ENCODE measurements around the gene IGSF3.

Gene IGSF3

DNA sequence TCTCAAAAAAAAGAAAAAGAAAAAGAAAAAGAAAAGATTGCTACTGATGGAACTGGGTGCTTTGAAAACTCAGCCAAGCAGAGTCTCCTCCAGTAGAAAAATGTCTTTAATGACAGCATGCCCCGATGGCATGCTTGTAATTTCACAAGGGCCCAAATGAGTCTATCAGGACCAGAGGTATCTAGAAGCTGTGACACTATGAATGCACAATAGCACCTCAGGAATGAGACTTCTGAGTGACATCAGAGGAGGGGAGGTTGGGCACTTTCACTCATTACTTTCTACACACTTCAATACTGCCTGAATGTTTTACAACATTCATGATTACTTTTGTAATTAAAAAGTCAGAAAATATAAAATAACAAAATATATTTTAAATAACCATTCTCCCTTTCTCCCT, 81.6 kb downstream of the IGSF3 start (continued):
- TF ChIP-seq, protein P1, sequence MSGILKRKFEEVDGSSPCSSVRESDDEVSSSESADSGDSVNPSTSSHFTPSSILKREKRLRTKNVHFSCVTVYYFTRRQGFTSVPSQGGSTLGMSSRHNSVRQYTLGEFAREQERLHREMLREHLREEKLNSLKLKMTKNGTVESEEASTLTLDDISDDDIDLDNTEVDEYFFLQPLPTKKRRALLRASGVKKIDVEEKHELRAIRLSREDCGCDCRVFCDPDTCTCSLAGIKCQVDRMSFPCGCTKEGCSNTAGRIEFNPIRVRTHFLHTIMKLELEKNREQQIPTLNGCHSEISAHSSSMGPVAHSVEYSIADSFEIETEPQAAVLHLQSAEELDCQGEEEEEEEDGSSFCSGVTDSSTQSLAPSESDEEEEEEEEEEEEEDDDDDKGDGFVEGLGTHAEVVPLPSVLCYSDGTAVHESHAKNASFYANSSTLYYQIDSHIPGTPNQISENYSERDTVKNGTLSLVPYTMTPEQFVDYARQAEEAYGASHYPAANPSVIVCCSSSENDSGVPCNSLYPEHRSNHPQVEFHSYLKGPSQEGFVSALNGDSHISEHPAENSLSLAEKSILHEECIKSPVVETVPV (CRISPR knock-in tag; IDR thresholded peaks at IDR 0.05), result no peak

- no peak for ATAC-seq
- TF ChIP-seq, protein P2, sequence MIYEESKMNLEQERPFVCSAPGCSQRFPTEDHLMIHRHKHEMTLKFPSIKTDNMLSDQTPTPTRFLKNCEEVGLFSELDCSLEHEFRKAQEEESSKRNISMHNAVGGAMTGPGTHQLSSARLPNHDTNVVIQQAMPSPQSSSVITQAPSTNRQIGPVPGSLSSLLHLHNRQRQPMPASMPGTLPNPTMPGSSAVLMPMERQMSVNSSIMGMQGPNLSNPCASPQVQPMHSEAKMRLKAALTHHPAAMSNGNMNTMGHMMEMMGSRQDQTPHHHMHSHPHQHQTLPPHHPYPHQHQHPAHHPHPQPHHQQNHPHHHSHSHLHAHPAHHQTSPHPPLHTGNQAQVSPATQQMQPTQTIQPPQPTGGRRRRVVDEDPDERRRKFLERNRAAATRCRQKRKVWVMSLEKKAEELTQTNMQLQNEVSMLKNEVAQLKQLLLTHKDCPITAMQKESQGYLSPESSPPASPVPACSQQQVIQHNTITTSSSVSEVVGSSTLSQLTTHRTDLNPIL (CRISPR knock-in tag; IDR thresholded peaks at IDR 0.05; ENCODE audit: low read depth), result no peak
These were observed 86.1 kb downstream of the IGSF3 start for GRCh38 chr1:116581323-116581885.

GRCh38 chr1:116580446-116581322, 86.8 kb downstream of the IGSF3 start:
- ATAC-seq, result no peak
- no peak for TF ChIP-seq ISL1 (CRISPR knock-in tag; IDR thresholded peaks at IDR 0.05)
- no peak for TF ChIP-seq ZFP3 (CRISPR knock-in tag; IDR thresholded peaks at IDR 0.05)
- no peak for TF ChIP-seq ZNF8 (CRISPR knock-in tag; IDR thresholded peaks at IDR 0.05)
- no peak for TF ChIP-seq SNAI2 (CRISPR knock-in tag; IDR thresholded peaks at IDR 0.05)
- TF ChIP-seq ARNTL (CRISPR knock-in tag; IDR thresholded peaks at IDR 0.05; ENCODE audit: borderline replicate concordance, low read depth), result no peak
- TF ChIP-seq OSR1 (CRISPR knock-in tag; IDR thresholded peaks at IDR 0.05), result no peak
- TF ChIP-seq, protein P1 (CRISPR knock-in tag; IDR thresholded peaks at IDR 0.05), result no peak
- TF ChIP-seq ZC3H10 (CRISPR knock-in tag; IDR thresholded peaks at IDR 0.05), result no peak
- no peak for TF ChIP-seq ZFP30 (CRISPR knock-in tag; IDR thresholded peaks at IDR 0.05)
- TF ChIP-seq BACH2 (CRISPR knock-in tag; IDR thresholded peaks at IDR 0.05; ENCODE audit: borderline replicate concordance), result no peak
- TF ChIP-seq TCF4 (CRISPR knock-in tag; IDR thresholded peaks at IDR 0.05; ENCODE audit: borderline replicate concordance), result no peak

DNA sequence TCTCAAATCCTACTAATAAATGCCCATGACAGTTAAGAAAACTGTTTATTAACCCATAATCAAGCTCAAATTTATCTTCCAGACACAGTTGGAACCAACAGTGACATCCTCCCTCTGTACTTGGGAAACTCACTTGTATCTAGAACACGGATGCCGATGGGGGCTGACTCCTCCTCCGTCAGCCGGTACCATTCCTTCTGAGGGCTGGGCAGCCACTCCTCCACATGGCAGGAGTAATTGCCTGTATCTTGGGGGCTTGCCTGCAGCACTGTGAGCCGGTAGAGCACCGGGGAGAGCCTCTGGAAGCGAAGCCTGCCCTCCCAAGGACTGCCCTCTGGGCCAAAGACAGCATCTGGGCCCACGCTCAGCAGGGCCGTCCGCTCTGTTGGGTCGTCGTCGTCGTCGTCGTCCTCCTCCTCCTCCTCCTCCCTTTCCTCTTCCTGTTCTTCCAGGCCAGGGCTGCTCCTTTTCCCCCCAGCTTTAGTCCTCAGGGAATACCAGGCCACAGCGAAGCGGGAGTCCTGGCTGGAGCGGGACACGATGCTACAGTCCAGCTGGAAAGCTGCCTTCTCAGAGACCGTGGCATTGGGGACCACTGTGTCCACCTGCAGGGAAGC, 88.2 kb downstream of the IGSF3 start:
- ATAC-seq, result no peak
- no peak for TF ChIP-seq ZFP3 (CRISPR knock-in tag; IDR thresholded peaks at IDR 0.05)
- TF ChIP-seq GLIS3 (CRISPR knock-in tag; IDR thresholded peaks at IDR 0.05), result no peak
- no peak for TF ChIP-seq SNAI2 (CRISPR knock-in tag; IDR thresholded peaks at IDR 0.05)
- no peak for TF ChIP-seq RARB (CRISPR knock-in tag; IDR thresholded peaks at IDR 0.05)
- no peak for TF ChIP-seq ZNF565 (CRISPR knock-in tag; conservative IDR thresholded peaks at IDR 0.05; ENCODE audit: low read depth)
- TF ChIP-seq, protein P2 (CRISPR knock-in tag; IDR thresholded peaks at IDR 0.05; ENCODE audit: low read depth), result no peak
- TF ChIP-seq BACH2 (CRISPR knock-in tag; IDR thresholded peaks at IDR 0.05; ENCODE audit: borderline replicate concordance), result no peak
- TF ChIP-seq ZFP30 (CRISPR knock-in tag; IDR thresholded peaks at IDR 0.05), result no peak
- TF ChIP-seq CSDC2 (CRISPR knock-in tag; IDR thresholded peaks at IDR 0.05), result no peak

- no peak for TF ChIP-seq OSR1 (CRISPR knock-in tag; IDR thresholded peaks at IDR 0.05)
- TF ChIP-seq TOX (CRISPR knock-in tag; IDR thresholded peaks at IDR 0.05; ENCODE audit: borderline replicate concordance), result no peak
- no peak for TF ChIP-seq SNAI2 (CRISPR knock-in tag; IDR thresholded peaks at IDR 0.05)
- no peak for TF ChIP-seq BACH2 (CRISPR knock-in tag; IDR thresholded peaks at IDR 0.05; ENCODE audit: borderline replicate concordance)
- TF ChIP-seq ESRRG (CRISPR knock-in tag; IDR thresholded peaks at IDR 0.05), result no peak
- TF ChIP-seq GLIS3 (CRISPR knock-in tag; IDR thresholded peaks at IDR 0.05), result no peak
- no peak for TF ChIP-seq CSDC2 (CRISPR knock-in tag; IDR thresholded peaks at IDR 0.05)
- TF ChIP-seq, protein P1 (CRISPR knock-in tag; IDR thresholded peaks at IDR 0.05), result no peak
- TF ChIP-seq ISL1 (CRISPR knock-in tag; IDR thresholded peaks at IDR 0.05), result no peak
- no peak for TF ChIP-seq RARB (CRISPR knock-in tag; IDR thresholded peaks at IDR 0.05)
- no peak for TF ChIP-seq ZNF565 (CRISPR knock-in tag; conservative IDR thresholded peaks at IDR 0.05; ENCODE audit: low read depth)
- no peak for TF ChIP-seq TSHZ2 (CRISPR knock-in tag; IDR thresholded peaks at IDR 0.05)
- TF ChIP-seq, protein P2 (CRISPR knock-in tag; IDR thresholded peaks at IDR 0.05; ENCODE audit: low read depth), result no peak
- no peak for ATAC-seq
These were observed 89.0 kb downstream of the IGSF3 start for GRCh38 chr1:116578581-116578980.

All from SK-N-SH treated with all-trans-retinoic acid at 6 μM for 48 hours (cell line).